Neural cell (in vitro differentiated cells): ENCODE measurements around the gene SURF1.
"Not testable (repeated sequence)": the region's sequence is repeated elsewhere in the genome, so short reads cannot be mapped to it uniquely, and the experiment has no call there.

Experiments
- CTCF ChIP-seq: fragments of 450-650 bp; IDR thresholded peaks from 2 replicates; pipeline ENCODE4 v1.5.1; 2014; ENCODE audit warnings: antibody characterized with exemption, mild to moderate bottlenecking, moderate library complexity; ENCODE audit not compliant: poor library complexity, severe bottlenecking
- EP300 ChIP-seq: fragments of 450-650 bp; conservative IDR thresholded peaks from 2 replicates; pipeline ENCODE4 v1.6.1; 2014; ENCODE audit warnings: antibody characterized with exemption, mild to moderate bottlenecking, moderate library complexity; ENCODE audit not compliant: poor library complexity, severe bottlenecking
- EZH2 ChIP-seq: fragments of 200-600, 300-800 bp; shearing (Covaris generic), sonication (generic); IDR thresholded peaks from 2 replicates; pipeline ENCODE4 v1.6.1; 2014; ENCODE audit warnings: antibody characterized with exemption, low read length, borderline replicate concordance, mild to moderate bottlenecking; ENCODE audit not compliant: insufficient read depth, poor library complexity, severe bottlenecking
- POLR2AphosphoS5 ChIP-seq: IDR thresholded peaks from 2 replicates; pipeline ENCODE4 v1.6.1; 2012
- RAD21 ChIP-seq: fragments of 450-650 bp; conservative IDR thresholded peaks from 2 replicates; pipeline ENCODE4 v1.6.1; 2014; ENCODE audit warnings: antibody characterized with exemption, mild to moderate bottlenecking, moderate library complexity
- REST ChIP-seq: IDR thresholded peaks from 2 replicates; pipeline ENCODE4 v1.6.1; 2012; ENCODE audit warnings: borderline replicate concordance
- SMC3 ChIP-seq: fragments of 450-650 bp; conservative IDR thresholded peaks from 2 replicates; pipeline ENCODE4 v1.6.1; 2014; ENCODE audit warnings: antibody characterized with exemption, mild to moderate bottlenecking, moderate library complexity; ENCODE audit not compliant: poor library complexity
- TAF1 ChIP-seq: IDR thresholded peaks from 2 replicates; pipeline ENCODE4 v1.6.1; 2012; ENCODE audit warnings: low read depth

- not testable (repeated sequence) for TF ChIP-seq SMC3, CTCF, EP300, POLR2AphosphoS5, EZH2, REST, TAF1, RAD21
These were observed 21.4 kb downstream of the SURF1 start for GRCh38 chr9:133334888-133335287.
